Measurements from ENCODE around the gene SLAIN2. TPM values are rescaled to one million over a fixed set of nuclear protein-coding genes. Genes with fewer than 3 reads are reported as not detected.

SLAIN2 gene
- total RNA-seq, 1 donor from 2014 or later: 110 TPM

DNA sequence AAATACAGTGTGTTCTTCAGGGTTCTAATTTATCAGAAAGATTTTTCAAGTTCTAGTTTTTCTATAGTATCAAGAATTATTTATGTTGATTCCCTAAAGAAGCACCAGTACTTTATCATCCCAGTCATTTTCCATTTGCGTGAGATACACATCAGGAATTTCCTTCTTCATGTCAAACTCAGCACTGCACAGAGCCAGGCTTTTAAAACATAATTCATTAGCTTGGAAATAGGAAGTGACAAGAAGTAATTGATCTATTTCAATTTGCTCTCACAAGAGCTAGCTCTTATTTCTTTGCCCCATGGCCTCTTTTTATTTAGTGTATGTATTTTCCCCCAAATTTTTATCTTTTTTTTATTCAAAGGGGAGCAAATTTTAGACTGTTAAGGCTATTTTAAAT, 128.8 kb downstream of the SLAIN2 start:
- intact Hi-C loops (cut with DNase I): no loop called here
- DNase-seq: no peak
- no peak for ATAC-seq (ENCODE audit: poor library complexity)

DNA sequence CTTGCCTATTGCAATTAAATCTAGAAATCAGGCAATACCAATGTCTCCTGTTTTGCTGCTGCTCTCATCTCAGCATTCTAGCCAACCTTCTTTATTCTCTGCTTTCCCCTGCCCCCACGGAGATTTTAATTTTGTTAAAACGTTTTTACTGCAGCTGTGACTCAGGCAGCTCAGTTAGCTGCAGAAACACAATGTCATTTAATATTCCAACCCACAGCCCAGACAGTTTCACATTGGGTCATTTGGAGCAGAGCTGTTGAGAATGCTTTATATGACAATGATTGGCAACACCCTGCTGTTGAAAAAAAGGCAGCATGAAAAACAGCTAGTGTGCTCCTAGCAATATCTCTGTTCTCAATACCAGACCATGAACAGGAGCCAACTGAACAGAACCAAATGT, 129.2 kb downstream of the SLAIN2 start:
- intact Hi-C loops (cut with DNase I): no loop called here
- DNase-seq: no peak
- no peak for ATAC-seq (ENCODE audit: poor library complexity)

DNA sequence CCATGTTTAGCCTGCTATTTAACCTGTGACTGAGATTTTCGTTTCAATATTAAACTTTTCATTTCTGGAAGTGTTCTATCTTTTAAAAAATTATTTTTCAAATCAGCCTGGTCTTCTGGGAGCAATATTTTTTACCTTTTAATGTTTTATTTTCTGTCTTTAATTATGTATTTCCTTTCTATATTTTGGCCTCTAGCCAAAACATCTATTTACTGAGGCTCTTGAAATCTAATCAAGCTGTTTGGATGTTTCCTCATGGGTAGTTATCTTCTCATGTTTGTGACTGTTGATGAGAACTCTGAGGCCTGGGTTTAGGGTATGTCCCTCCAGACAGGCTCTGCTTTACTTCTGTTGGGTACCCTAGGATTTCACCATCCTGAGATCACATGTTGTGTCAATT, 131.5 kb downstream of the SLAIN2 start:
- ATAC-seq (ENCODE audit: poor library complexity) (no peak), DNase-seq (no peak)
- intact Hi-C loops (cut with DNase I): no loop called here

DNA sequence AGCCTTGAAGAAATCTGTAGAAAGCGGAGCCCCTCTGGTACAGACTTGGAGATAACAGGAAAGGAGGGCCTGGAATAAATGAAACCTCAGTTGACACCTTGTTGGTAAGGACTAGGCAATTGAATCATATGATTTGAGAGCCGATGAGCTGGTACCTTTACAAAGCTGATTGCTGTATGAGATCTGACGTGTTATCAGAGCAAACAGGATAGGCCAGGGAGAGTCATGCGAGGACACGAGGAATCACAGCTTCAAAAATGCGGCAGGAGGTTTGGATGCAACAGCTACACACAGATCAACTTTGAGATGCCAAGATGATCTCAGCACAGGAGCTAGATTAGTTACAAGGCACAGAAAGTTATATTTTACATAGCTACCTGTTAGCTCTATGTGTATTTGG, 134.4 kb downstream of the SLAIN2 start:
- ATAC-seq (ENCODE audit: poor library complexity): no peak
- DNase-seq: no peak
- intact Hi-C loops (cut with DNase I): no loop called here

Other genes starting within 250 kb of the SLAIN2 start
- 0.43 TPM for gene TXK, start 207.3 kb upstream of the SLAIN2 start, total RNA-seq
- 1.7 TPM for gene TEC, start 71.7 kb upstream of the SLAIN2 start, total RNA-seq
- gene SLC10A4, start 141.8 kb downstream of the SLAIN2 start, total RNA-seq: not detected
- gene ZAR1, start 148.7 kb downstream of the SLAIN2 start, total RNA-seq: not detected